SHP77 (cell line): ENCODE measurements around the gene PPP3R1.

Experiments
- DNase-seq, 2 experiments: peaks; one replicate each; lab custom pipeline; 2025; lab: John Stamatoyannopoulos, UW

The PPP3R1 gene

DNA sequence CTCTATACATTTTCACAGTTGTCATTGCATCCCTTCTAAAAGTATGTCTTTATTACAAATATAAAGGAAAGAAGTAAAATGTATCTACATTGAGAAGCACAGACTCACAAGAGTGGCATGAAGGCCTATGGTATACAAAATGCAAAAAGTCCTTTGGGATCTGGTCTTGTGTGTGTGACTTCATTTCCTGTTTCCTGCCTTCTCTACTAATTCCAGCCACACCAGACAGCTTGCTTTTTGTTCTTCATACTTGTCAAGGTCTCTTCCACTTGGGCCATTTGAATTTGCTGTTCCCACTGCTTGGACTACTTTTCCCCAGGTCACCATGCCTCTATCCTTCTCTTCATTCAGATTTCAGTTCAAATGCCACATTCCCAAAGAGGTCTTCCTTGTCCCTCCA is 101.3 kb downstream of the PPP3R1 start:
- DNase-seq, result no peak

DNA sequence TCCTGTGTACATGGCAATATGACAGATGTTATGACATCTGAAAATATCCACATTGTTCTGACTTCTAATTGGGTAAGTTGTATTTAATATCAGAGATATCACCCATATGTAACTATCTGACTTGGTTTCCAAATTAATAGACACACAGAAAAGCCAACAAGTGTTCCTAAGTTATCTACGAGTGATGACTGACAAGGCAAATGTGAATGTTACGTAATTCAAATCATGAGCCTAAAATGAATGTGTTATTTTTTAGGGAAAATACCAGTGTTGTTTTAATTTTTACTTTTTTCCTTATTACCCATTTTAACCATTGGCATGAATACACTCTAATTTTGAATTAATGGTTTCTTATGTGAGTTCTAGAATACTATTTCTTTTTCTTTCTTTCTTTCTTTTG is 110.5 kb downstream of the PPP3R1 start:
- no peak for DNase-seq

GRCh38 chr2:68135448-68136320 is 116.6 kb downstream of the PPP3R1 start:
- DNase-seq, result no peak

- no peak for DNase-seq
These were observed 117.8 kb downstream of the PPP3R1 start for GRCh38 chr2:68134554-68134953.

- DNase-seq, result no peak
These were observed 118.2 kb downstream of the PPP3R1 start for GRCh38 chr2:68134120-68134519.
